Sigmoid colon (tissue), 7 donors: ENCODE data around the gene ENAH. TPM values are rescaled to one million over a fixed set of nuclear protein-coding genes. Genes with fewer than 3 reads are reported as not detected.

Experiments
- DNase-seq: peaks from one replicate; pipeline ENCODE4 v3.0.0-alpha.2; 2019
- H3K27ac ChIP-seq, 4 donors: fragments of 200-600 bp; sonication (generic); one replicate each; pipeline ENCODE4 v1.5.1; 2016 to 2019; ENCODE audit warnings: mild to moderate bottlenecking in 1 of 4
- H3K27me3 ChIP-seq, 3 donors: fragments of 200-600 bp; sonication (generic); one replicate each; pipeline ENCODE4 v1.5.1; 2019; ENCODE audit warnings: mild to moderate bottlenecking in 1 of 3
- H3K36me3 ChIP-seq, 4 donors: fragments of 200-600 bp; sonication (generic); one replicate each; pipeline ENCODE4 v1.5.1; 2016 to 2019
- H3K4me1 ChIP-seq, 4 donors: fragments of 200-600 bp; sonication (generic); one replicate each; pipeline ENCODE4 v1.5.1; 2017 to 2019
- H3K4me3 ChIP-seq, 4 donors: fragments of 200-600 bp; sonication (generic); one replicate each; pipeline ENCODE4 v1.5.1; 2017 to 2019; ENCODE audit warnings: mild to moderate bottlenecking in 2 of 4, moderate library complexity in 1 of 4
- H3K9me3 ChIP-seq, 4 donors: fragments of 200-600 bp in 3 of 4; sonication (generic) in 3 of 4; one replicate each; pipeline versions ENCODE4 v1.5.1 to v1.6.1; 2013 to 2019
- CTCF ChIP-seq, 4 experiments: fragments of 450-650 bp in 3 of 4; fragments of 200-600 bp in 1 of 4; IDR thresholded peaks; one replicate each; pipeline ENCODE4 v1.5.1; 2016 to 2019; ENCODE audit warnings: antibody characterized with exemption in 4 of 4, mild to moderate bottlenecking in 3 of 4, moderate library complexity in 2 of 4
- EP300 ChIP-seq, 4 donors: sonication (generic); formaldehyde crosslinking; IDR thresholded peaks; one replicate each; pipeline ENCODE4 v1.6.1; 2017; ENCODE audit warnings: antibody characterized with exemption in 4 of 4
- POLR2A ChIP-seq, 2 donors: fragments of 450-650 bp; IDR thresholded peaks; one replicate each; pipeline ENCODE4 v1.6.1; 2016; ENCODE audit warnings: antibody characterized with exemption in 2 of 2, mild to moderate bottlenecking in 2 of 2, moderate library complexity in 2 of 2
- POLR2AphosphoS5 ChIP-seq, 4 donors: sonication (generic); formaldehyde crosslinking; IDR thresholded peaks; one replicate each; pipeline ENCODE4 v1.6.1; 2017; ENCODE audit warnings: antibody characterized with exemption in 4 of 4
- WGBS, 2 donors: extraction: QIAGEN DNeasy Blood & Tissue Kit; methylation state at CpG; one replicate each; pipeline ENCODE4 v1.1.7; 2013; 5-methylcytosine and 5-hydroxymethylcytosine counted together
- intact Hi-C: fragments of 100-400 bp; cut with DNase I; formaldehyde crosslinking; loops from one replicate; pipeline ENCODE4 v1.15.1; 2023
- polyA plus RNA-seq, 3 donors: library from polyadenylated mRNA; stranded (reverse); fragments of 200-250 nt; gene quantifications; one replicate each; pipeline ENCODE4 v1.2.3, GENCODE V29; 2013
- total RNA-seq, 4 donors: library from RNA; depleted of rRNA; stranded (reverse); fragments of >200 nt; gene quantifications; one replicate each; pipeline ENCODE4 v1.1.0, GENCODE V29; 2016
- donor health status: healthy with polysubstance abuse.
- donor health status: Bipolar disorder and iron deficiency.
- donor health status: healthy.

Gene ENAH
- total and polyA plus RNA-seq, 7 donors, result 9.6 to 197 (median 92.2) TPM

GRCh38 chr1:225667362-225667761, 14.4 kb upstream of the ENAH start:
- no peaks in the 10 kb centered on the region for H3K27me3 ChIP-seq
- no peaks in the 10 kb centered on the region for H3K36me3 ChIP-seq
- no peak overlapping the region for H3K27ac ChIP-seq
- intact Hi-C loops, result no loop called here
- no peak for TF ChIP-seq CTCF (IDR thresholded peaks at IDR 0.05)
- TF ChIP-seq POLR2AphosphoS5 (IDR thresholded peaks at IDR 0.05), result no peak
- H3K4me3 ChIP-seq, result no peak overlapping the region
- WGBS, 2 donors, result 93% methylated on average over 4 of the region's 4 CpGs
- no peaks in the 10 kb centered on the region for H3K9me3 ChIP-seq
- DNase-seq, result no peak
- H3K4me1 ChIP-seq, result peaks cover 0 to 21% (median 14%) of the 10 kb centered on the region in 4 donors

- Histone ChIP-seq H3K27me3 (no peaks in the 10 kb centered on the region), H3K36me3 (no peaks in the 10 kb centered on the region), H3K4me1 (peaks cover 0 to 26% (median 20%) of the 10 kb centered on the region in 4 donors), H3K4me3 (no peak overlapping the region), H3K27ac (peak overlapping the region in 1 of 4 donors; percentile 3), H3K9me3 (no peaks in the 10 kb centered on the region)
- WGBS, 2 donors, result 73 to 88% methylated on average over 4 of the region's 4 CpGs
- DNase-seq, result no peak
- TF ChIP-seq POLR2AphosphoS5 (IDR thresholded peaks at IDR 0.05) (no peak), EP300 (IDR thresholded peaks at IDR 0.05) (no peak)
- intact Hi-C loops, result no loop called here
Measured at GRCh38 chr1:225666495-225666894, 13.6 kb upstream of the ENAH start.

GRCh38 chr1:225664762-225665161, 11.8 kb upstream of the ENAH start:
- TF ChIP-seq POLR2AphosphoS5 (IDR thresholded peaks at IDR 0.05) (no peak), CTCF (IDR thresholded peaks at IDR 0.05) (no peak), EP300 (IDR thresholded peaks at IDR 0.05) (no peak), POLR2A (IDR thresholded peaks at IDR 0.05) (no peak)
- H3K27me3 ChIP-seq, result no peaks in the 10 kb centered on the region
- no peaks in the 10 kb centered on the region for H3K9me3 ChIP-seq
- no peaks in the 10 kb centered on the region for H3K36me3 ChIP-seq
- no peak for DNase-seq
- H3K27ac ChIP-seq, result no peak overlapping the region
- no peak overlapping the region for H3K4me3 ChIP-seq
- H3K4me1 ChIP-seq, result peaks cover 0 to 39% (median 32%) of the 10 kb centered on the region in 4 donors
- 86 to 91% methylated on average over 2 of the region's 2 CpGs for WGBS, 2 donors
- intact Hi-C loops, result no loop called here

GRCh38 chr1:225662155-225662554, 9.2 kb upstream of the ENAH start:
- H3K4me3 ChIP-seq, result no peak overlapping the region
- DNase-seq, result no peak
- H3K4me1 ChIP-seq, result peaks cover 0 to 53% (median 40%) of the 10 kb centered on the region in 4 donors
- no peaks in the 10 kb centered on the region for H3K36me3 ChIP-seq
- no peaks in the 10 kb centered on the region for H3K9me3 ChIP-seq
- TF ChIP-seq CTCF (IDR thresholded peaks at IDR 0.05), result no peak
- no peak for TF ChIP-seq POLR2A (IDR thresholded peaks at IDR 0.05)
- TF ChIP-seq POLR2AphosphoS5 (IDR thresholded peaks at IDR 0.05), result peak; percentile 93 to 98 (median 96)
- peak; percentile 88 to 95 (median 92) for TF ChIP-seq EP300 (IDR thresholded peaks at IDR 0.05)
- H3K27me3 ChIP-seq, result no peaks in the 10 kb centered on the region
- peak overlapping the region; percentile 78 to 100 (median 99) for H3K27ac ChIP-seq
- intact Hi-C loops, result loop anchor here (2.0 kb wide), 2 partner anchors 85 to 107 kb away; no protein-coding TSS in a partner anchor
- WGBS, 2 donors, result 81% methylated on average over 2 of the region's 2 CpGs

GRCh38 chr1:225660544-225660946, 7.6 kb upstream of the ENAH start:
- WGBS, 2 donors, result 57 to 83% methylated on average over 1 of the region's 1 CpG
- TF ChIP-seq EP300 (IDR thresholded peaks at IDR 0.05) (no peak), CTCF (IDR thresholded peaks at IDR 0.05) (no peak), POLR2A (IDR thresholded peaks at IDR 0.05) (no peak), POLR2AphosphoS5 (IDR thresholded peaks at IDR 0.05) (no peak)
- peak overlapping the region; percentile 76 to 100 (median 99) for H3K27ac ChIP-seq
- DNase-seq, result no peak
- H3K4me1 ChIP-seq, result peaks cover 0 to 62% (median 44%) of the 10 kb centered on the region in 4 donors
- no peaks in the 10 kb centered on the region for H3K27me3 ChIP-seq
- H3K9me3 ChIP-seq, result no peaks in the 10 kb centered on the region
- H3K4me3 ChIP-seq, result no peak overlapping the region
- intact Hi-C loops, result no loop called here
- H3K36me3 ChIP-seq, result no peaks in the 10 kb centered on the region
